Left colon (tissue), 2 donors: ENCODE measurements around the gene CAMK2D. TPM values are rescaled to one million over a fixed set of nuclear protein-coding genes. Genes with fewer than 3 reads are reported as not detected.

Source experiments
- ATAC-seq: fragments of 200-7000 bp; cut with Tn5 transposase; one replicate; pipeline ENCODE4 v1.9.1; 2020; ENCODE audit warnings: mild to moderate bottlenecking, moderate library complexity
- DNase-seq, 2 donors: peaks; one replicate each; pipeline ENCODE4 v3.0.0-alpha.2; 2020
- intact Hi-C, 2 donors: fragments of 100-400 bp; cut with DNase I in 1 of 2; cut with micrococcal nuclease in 1 of 2; formaldehyde crosslinking; loops; one replicate each; pipeline versions ENCODE4 v1.11.2 to v1.14.0; 2022; cut with DNase I, micrococcal nuclease
- total RNA-seq, 2 donors: library from RNA; stranded (reverse); fragmentation: NEBNext Ultra II Directional; extraction: Animal tissue kit (Norgen Biotek cat#: 25700); gene quantifications; one replicate each; pipeline ENCODE4 v1.2.1, GENCODE V29; 2021
- donor health status: DM: no; HTN: no; CAD: no.
- donor health status: DM: yes; HTN: yes; CAD: no.

CAMK2D gene
- total RNA-seq, 2 donors from 2014 or later, result 86.6 to 87.3 TPM

GRCh38 chr4:113481820-113482219 lies 279.7 kb downstream of the CAMK2D start:
- intact Hi-C loops, result no loop called here
- no peak for ATAC-seq

GRCh38 chr4:113480109-113480508 lies 281.4 kb downstream of the CAMK2D start:
- intact Hi-C loops, result no loop called here
- ATAC-seq (no peak), DNase-seq (no peak)

More at GRCh38 chr4:113481820-113482219, 279.7 kb downstream of the CAMK2D start:
- no peak for DNase-seq

GRCh38 chr4:113478032-113478431 lies 283.5 kb downstream of the CAMK2D start:
- ATAC-seq (no peak), DNase-seq (no peak)
- intact Hi-C loops, result no loop called here

- ATAC-seq (no peak), DNase-seq (no peak)
- intact Hi-C loops, result no loop called here
Measured at GRCh38 chr4:113476800-113477199, 284.7 kb downstream of the CAMK2D start.

GRCh38 chr4:113474017-113474416 lies 287.5 kb downstream of the CAMK2D start:
- intact Hi-C loops, result no loop called here
- no peak for ATAC-seq
- no peak for DNase-seq

GRCh38 chr4:113472864-113473263 lies 288.7 kb downstream of the CAMK2D start:
- intact Hi-C loops, result no loop called here
- DNase-seq (no peak), ATAC-seq (no peak)

GRCh38 chr4:113471146-113471860 lies 290.2 kb downstream of the CAMK2D start:
- intact Hi-C loops, result no loop called here
- DNase-seq (no peak), ATAC-seq (no peak)

GRCh38 chr4:113469926-113470325 lies 291.6 kb downstream of the CAMK2D start:
- intact Hi-C loops, result no loop called here
- DNase-seq (no peak), ATAC-seq (peak; percentile 48)

GRCh38 chr4:113469023-113469390 lies 292.5 kb downstream of the CAMK2D start:
- DNase-seq, result no peak
- ATAC-seq, result no peak
- intact Hi-C loops, result no loop called here

GRCh38 chr4:113468165-113469022 lies 293.1 kb downstream of the CAMK2D start:
- intact Hi-C loops, result no loop called here
- ATAC-seq (peak; percentile 85), DNase-seq (peak; percentile 31 to 73)

GRCh38 chr4:113467581-113467980 lies 294.0 kb downstream of the CAMK2D start:
- DNase-seq (no peak), ATAC-seq (no peak)
- intact Hi-C loops, result no loop called here

GRCh38 chr4:113462286-113462685 lies 299.3 kb downstream of the CAMK2D start:
- DNase-seq, result no peak
- no peak for ATAC-seq
- intact Hi-C loops, result no loop called here

- DNase-seq (no peak), ATAC-seq (no peak)
Measured at GRCh38 chr4:113461281-113461680, 300.3 kb downstream of the CAMK2D start.

GRCh38 chr4:113457886-113458285 lies 303.7 kb downstream of the CAMK2D start:
- intact Hi-C loops, result no loop called here
- DNase-seq (no peak), ATAC-seq (no peak)

More at GRCh38 chr4:113461281-113461680, 300.3 kb downstream of the CAMK2D start:
- intact Hi-C loops, result no loop called here

GRCh38 chr4:113457121-113457520 lies 304.4 kb downstream of the CAMK2D start:
- ATAC-seq, result no peak
- intact Hi-C loops, result no loop called here

GRCh38 chr4:113455061-113455460 lies 306.5 kb downstream of the CAMK2D start:
- DNase-seq (no peak), ATAC-seq (no peak)
- intact Hi-C loops, result no loop called here

More at GRCh38 chr4:113457121-113457520, 304.4 kb downstream of the CAMK2D start:
- no peak for DNase-seq

GRCh38 chr4:113452868-113453620 lies 308.5 kb downstream of the CAMK2D start:
- no peak for ATAC-seq
- intact Hi-C loops, result no loop called here
- no peak for DNase-seq

GRCh38 chr4:113452152-113452551 lies 309.4 kb downstream of the CAMK2D start:
- DNase-seq (no peak), ATAC-seq (no peak)
- intact Hi-C loops, result no loop called here

GRCh38 chr4:113450295-113451080 lies 311.1 kb downstream of the CAMK2D start:
- ATAC-seq (peak; percentile 30), DNase-seq (no peak)
- intact Hi-C loops, result no loop called here
